Neuron (in vitro differentiated cells): ENCODE measurements around the gene TAAR1.
"Not testable (repeated sequence)": the region's sequence is repeated elsewhere in the genome, so short reads cannot be mapped to it uniquely, and the experiment has no call there.

ENCODE experiments used
- H2AFZ ChIP-seq: one replicate; pipeline ENCODE4 v1.6.1; 2013; ENCODE audit warnings: low read depth, mild to moderate bottlenecking, inconsistent platforms, low read length, moderate library complexity
- H3K27me3 ChIP-seq: one replicate; pipeline ENCODE4 v1.6.1; 2013; ENCODE audit warnings: low read length; ENCODE audit not compliant: insufficient read depth
- H3K36me3 ChIP-seq: one replicate; pipeline ENCODE4 v1.6.1; 2013; ENCODE audit warnings: low read length; ENCODE audit not compliant: insufficient read depth
- H3K4me1 ChIP-seq: one replicate; pipeline ENCODE4 v1.6.1; 2013; ENCODE audit warnings: low read length; ENCODE audit not compliant: insufficient read depth
- H3K4me3 ChIP-seq: 2 replicates; pipeline ENCODE4 v1.5.1; 2013; ENCODE audit warnings: mild to moderate bottlenecking, low read length, moderate library complexity
- H3K9me3 ChIP-seq: one replicate; pipeline ENCODE4 v1.6.1; 2013; ENCODE audit warnings: low read length

TAAR1 gene

GRCh38 chr6:132607544-132608233 is 51.3 kb downstream of the TAAR1 start:
- no peak overlapping the region for H3K4me3 ChIP-seq
- H3K4me1 ChIP-seq: peaks cover 15% of the 10 kb centered on the region
- no peaks in the 10 kb centered on the region for H3K36me3 ChIP-seq
- H3K9me3 ChIP-seq: no peaks in the 10 kb centered on the region
- no peak overlapping the region for H2AFZ ChIP-seq
- no peaks in the 10 kb centered on the region for H3K27me3 ChIP-seq

- peaks cover 10% of the 10 kb centered on the region for H3K4me1 ChIP-seq
- no peaks in the 10 kb centered on the region for H3K27me3 ChIP-seq
- H3K4me3 ChIP-seq: no peak overlapping the region
- H2AFZ ChIP-seq: no peak overlapping the region
- H3K9me3 ChIP-seq: no peaks in the 10 kb centered on the region
- no peaks in the 10 kb centered on the region for H3K36me3 ChIP-seq
Measured at GRCh38 chr6:132604635-132605152, 54.3 kb downstream of the TAAR1 start.

GRCh38 chr6:132600900-132601299 is 58.1 kb downstream of the TAAR1 start:
- not testable (repeated sequence) for H3K27me3 ChIP-seq, H2AFZ ChIP-seq, H3K4me3 ChIP-seq, H3K36me3 ChIP-seq, H3K9me3 ChIP-seq, H3K4me1 ChIP-seq

GRCh38 chr6:132598473-132598872 is 60.5 kb downstream of the TAAR1 start:
- Histone ChIP-seq H3K4me3 (no peak overlapping the region), H3K27me3 (no peaks in the 10 kb centered on the region), H3K4me1 (no peaks in the 10 kb centered on the region), H2AFZ (no peak overlapping the region), H3K9me3 (no peaks in the 10 kb centered on the region), H3K36me3 (no peaks in the 10 kb centered on the region)

GRCh38 chr6:132596201-132596600 is 62.8 kb downstream of the TAAR1 start:
- Histone ChIP-seq H3K27me3 (no peaks in the 10 kb centered on the region), H3K4me3 (no peak overlapping the region), H2AFZ (no peak overlapping the region), H3K4me1 (no peaks in the 10 kb centered on the region), H3K36me3 (no peaks in the 10 kb centered on the region), H3K9me3 (no peaks in the 10 kb centered on the region)
